C4-2B (cell line): ENCODE data around the gene CACNB3.
"Not testable (repeated sequence)": the region's sequence is repeated elsewhere in the genome, so short reads cannot be mapped to it uniquely, and the experiment has no call there.

ENCODE experiments used
- H3K27ac ChIP-seq: fragments of 450-650 bp; 2 replicates; pipeline ENCODE4 v1.5.1; 2017
- ZFX ChIP-seq: fragments of 450-650 bp; IDR thresholded peaks from 2 replicates; pipeline ENCODE4 v1.6.1; 2017
- TF ChIP-seq, protein P1 (sequence below): fragments of 450-650 bp; conservative IDR thresholded peaks from 2 replicates; pipeline ENCODE4 v1.5.1; 2017; ENCODE audit warnings: mild to moderate bottlenecking

Gene CACNB3

DNA sequence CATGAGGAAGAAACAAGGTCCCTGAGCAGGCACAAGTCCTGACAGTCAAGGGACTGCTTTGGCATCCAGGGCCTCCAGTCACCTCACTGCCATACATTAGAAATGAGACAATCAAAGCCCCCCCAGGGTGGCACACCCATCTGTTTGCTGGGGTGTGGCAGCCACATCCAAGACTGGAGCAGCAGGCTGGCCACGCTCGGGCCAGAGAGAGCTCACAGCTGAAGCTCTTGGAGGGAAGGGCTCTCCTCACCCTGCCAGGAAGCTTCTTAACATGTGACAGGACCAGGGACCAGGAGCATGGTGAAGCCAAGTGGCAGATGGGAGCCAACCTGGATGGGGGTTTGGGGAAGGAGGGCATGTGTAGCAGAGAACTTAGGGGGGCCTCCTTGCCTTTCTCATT lies 10.0 kb downstream of the CACNB3 start:
- TF ChIP-seq, protein P1, sequence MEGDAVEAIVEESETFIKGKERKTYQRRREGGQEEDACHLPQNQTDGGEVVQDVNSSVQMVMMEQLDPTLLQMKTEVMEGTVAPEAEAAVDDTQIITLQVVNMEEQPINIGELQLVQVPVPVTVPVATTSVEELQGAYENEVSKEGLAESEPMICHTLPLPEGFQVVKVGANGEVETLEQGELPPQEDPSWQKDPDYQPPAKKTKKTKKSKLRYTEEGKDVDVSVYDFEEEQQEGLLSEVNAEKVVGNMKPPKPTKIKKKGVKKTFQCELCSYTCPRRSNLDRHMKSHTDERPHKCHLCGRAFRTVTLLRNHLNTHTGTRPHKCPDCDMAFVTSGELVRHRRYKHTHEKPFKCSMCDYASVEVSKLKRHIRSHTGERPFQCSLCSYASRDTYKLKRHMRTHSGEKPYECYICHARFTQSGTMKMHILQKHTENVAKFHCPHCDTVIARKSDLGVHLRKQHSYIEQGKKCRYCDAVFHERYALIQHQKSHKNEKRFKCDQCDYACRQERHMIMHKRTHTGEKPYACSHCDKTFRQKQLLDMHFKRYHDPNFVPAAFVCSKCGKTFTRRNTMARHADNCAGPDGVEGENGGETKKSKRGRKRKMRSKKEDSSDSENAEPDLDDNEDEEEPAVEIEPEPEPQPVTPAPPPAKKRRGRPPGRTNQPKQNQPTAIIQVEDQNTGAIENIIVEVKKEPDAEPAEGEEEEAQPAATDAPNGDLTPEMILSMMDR, result no peak
- no peak for TF ChIP-seq ZFX
- H3K27ac ChIP-seq, result no peak overlapping the region

DNA sequence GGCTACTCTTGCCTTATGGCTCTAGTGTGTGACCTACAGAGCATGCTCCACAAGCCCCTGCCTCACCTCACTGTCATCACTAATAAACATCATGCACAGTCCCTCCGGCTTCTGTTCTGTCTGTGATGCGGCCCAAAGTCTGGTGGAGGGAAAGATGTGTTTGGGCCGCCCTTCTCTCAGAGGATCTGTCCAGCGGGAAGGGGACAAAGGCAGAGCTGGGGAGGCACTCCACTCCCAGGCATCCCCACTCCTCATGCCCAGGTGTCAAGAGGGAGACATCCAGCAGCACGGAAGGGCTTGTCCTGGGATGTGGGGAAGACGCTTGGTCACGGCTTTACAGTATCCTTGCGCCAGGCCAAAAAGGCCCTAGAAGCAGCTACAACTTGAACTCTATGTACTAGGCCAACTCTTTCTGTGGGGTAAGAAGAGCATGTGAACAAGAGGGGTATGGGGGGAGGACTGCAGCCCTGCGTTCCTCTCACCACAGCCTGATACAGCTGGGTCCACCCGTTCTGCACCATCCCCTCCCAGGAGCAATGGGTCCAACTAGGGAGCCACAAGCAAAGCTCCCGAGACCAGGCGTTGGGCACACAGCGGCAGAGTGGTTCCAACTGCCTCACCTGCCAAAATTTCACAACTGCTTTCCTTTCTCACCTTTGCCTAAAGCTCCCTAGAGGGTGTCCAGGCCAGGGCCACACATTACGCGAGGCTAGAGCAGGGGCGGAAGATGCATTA lies 10.7 kb downstream of the CACNB3 start:
- no peak overlapping the region for H3K27ac ChIP-seq
- no peak for TF ChIP-seq ZFX
- TF ChIP-seq, protein P1, result no peak

DNA sequence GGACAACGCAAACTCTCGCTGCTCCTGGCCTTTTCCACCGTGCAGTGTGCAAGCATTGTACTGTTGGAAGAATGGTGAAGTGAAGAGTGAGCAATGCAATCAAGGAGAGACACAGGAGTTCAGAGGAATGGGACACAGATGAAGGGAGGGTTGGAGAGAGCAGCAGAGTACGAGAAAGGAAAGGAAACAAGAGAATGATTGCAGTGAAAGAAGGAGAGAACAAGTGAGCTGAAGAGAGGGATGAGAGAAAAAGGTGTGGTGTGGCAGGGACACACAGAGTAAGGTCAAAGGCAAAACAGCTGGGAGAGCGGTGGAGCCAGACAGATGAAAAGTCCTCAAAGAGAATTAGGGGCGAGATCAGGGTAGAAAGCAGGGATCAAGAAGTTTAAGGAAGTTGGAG lies 13.0 kb downstream of the CACNB3 start:
- H3K27ac ChIP-seq, result no peak overlapping the region
- no peak for TF ChIP-seq ZFX
- TF ChIP-seq, protein P1, result no peak

DNA sequence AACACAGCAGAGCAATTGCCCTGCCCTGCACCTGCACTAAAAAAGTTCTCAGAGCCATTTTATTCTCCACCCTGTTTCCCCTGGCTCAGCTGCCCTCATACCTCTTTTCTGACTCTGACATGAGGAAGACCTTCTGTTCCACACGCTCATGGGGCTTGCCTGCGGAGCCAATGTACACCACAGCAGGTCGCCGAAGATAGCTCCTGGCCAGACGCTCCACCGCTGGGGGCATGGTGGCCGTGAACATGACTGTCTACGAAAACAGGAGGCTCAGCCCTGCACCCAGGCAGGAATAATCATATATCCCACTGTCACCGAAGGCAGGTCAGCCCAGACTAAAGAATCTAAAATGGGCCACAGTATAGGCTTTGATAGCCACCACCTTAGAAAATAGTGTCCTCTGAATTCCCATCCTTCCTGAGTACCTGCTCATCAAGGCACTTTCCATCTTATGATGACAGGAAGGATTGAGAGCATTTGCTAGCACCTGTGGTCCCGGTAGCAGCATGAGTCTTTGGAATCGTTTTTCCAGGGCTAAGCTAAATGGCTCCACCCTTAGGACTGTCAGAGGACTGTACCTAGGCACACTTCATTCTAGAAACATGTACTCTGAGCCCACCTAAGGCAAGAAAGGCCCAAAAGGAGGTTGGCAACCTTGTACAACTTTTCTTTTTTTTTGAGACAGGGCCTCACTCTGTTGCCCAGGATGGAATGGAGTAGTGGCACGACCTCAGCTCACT lies 14.2 kb downstream of the CACNB3 start:
- no peak overlapping the region for H3K27ac ChIP-seq
- no peak for TF ChIP-seq ZFX
- TF ChIP-seq, protein P1, result no peak

DNA sequence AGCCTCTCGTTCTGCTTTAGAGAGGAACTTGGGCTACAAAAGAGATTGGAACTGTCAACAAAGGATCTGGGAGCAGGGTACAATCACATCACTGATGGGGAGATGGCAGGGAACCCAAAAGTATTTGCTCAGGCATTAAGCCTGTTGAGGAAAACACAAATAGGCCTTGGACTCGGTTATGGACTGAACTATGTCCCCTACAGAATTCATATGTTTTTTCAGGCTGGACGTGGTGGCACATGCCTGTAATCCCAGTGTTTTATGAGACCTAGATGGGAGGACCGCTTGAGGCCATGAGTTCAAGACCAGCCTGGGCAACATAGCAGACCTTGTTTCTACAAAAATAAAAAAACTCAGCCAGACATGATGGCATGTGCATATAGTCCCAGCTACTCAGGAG lies 19.8 kb downstream of the CACNB3 start:
- H3K27ac ChIP-seq, result no peak overlapping the region
- TF ChIP-seq, protein P1, result no peak
- TF ChIP-seq ZFX, result no peak

DNA sequence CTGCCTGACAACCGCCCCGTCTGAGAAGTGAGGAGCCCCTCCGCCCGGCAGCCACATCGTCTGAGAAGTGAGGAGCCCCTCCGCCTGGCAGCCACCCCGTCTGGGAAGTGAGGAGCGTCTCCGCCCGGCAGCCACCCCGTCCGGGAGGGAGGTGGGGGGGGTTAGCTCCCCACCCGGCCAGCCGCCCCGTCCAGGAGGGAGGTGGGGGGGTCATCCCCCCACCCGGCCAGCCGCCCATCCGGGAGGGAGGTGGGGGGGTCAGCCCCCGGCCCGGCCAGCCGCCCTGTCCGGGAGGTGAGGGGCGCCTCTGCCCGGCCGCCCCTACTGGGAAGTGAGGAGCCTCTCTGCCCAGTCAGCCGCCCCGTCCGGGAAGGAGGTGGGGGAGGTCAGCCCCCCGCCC lies 23.7 kb downstream of the CACNB3 start:
- not testable (repeated sequence) for H3K27ac ChIP-seq

DNA sequence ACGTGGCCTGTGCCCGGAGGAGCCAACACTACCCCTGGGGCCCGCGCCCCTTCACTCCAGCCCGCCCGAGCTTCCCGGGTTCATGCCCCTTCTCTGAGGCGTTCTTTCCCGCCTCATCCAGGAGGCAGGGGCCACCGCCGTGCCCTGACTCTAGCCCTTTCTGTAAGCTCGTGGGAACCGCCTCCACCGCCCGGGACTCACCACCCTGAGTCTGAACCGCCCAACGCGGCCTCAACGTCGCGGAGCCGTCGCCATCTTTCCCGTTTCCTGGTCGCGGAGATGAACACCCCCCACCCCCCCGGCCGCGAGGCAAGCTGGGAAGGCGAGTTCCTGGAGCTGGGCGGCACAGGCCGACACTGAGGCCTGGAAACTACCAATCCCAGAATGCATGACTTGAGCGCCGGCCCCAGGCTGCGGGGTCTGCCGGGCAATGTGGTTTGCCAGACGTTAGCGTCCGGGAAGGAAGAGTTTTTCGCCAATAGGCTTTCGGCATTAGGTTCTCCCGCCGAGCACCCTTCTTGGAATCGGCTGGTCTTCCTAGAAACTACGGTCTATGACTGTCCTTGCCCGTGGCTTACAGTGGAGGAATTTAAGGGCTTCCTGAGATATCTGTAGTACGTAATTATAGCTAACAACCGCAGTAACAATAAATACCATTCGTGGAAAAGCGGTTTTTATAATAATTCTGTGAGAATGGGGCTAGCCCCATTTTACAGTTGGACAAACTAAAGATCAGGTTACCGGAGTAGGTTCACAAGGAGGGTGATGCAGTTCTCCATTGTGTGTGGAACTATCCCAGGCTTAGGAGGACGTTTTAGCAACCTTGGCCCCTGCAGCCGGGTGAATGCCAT lies 33.8 kb downstream of the CACNB3 start, which contains the start of gene DDX23:
Gene DDX23 (minus strand): TSS at position 281 of the 851 bp plus-strand sequence. CDS start 6,381 bp downstream, outside the sequence.
- peak; percentile 97 for TF ChIP-seq ZFX
- TF ChIP-seq, protein P1, result no peak
- peak within 1 kb of the TSS; percentile 93 for H3K27ac ChIP-seq
